ENCODE measurements around the gene PPFIA1.

Gene PPFIA1

DNA sequence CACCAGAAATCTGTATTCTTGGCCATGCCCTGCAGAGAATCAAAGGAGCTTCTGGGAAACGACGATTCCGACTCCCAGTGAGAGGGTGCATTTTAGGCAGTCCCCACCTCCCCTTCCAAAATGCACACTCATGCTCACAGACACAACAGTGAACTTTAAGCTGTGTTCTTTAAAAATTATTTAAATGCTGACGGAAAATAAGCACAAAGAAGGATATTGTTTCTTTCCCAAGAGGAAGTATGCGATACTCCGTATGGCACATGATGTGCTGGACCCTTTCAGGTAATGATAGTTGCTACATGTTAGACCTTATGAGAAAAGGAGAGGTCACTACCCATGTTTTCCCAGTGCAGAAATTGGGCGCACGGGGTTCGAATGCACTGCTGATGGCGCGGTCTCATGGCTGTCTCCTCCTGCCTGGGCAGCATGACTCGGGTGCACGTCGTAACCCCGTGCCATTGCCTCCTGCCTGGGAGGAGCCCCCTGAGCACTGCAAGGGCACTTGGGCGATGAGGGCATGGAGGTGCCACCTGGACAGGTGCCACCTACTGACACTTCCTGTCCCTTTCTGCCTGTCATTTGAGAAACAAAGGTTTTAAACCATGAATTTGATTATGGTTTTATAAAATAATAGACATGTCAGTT is 64.0 kb downstream of the PPFIA1 start:
- H3K27me3 Mint-ChIP-seq = no peaks in the 10 kb centered on the region
- no peak for DNase-seq
- no peaks in the 10 kb centered on the region for H3K9me3 Mint-ChIP-seq
- H3K27ac Mint-ChIP-seq = no peak overlapping the region
- H3K4me3 Mint-ChIP-seq = no peak overlapping the region
- peaks cover 91% of the 10 kb centered on the region for H3K36me3 Mint-ChIP-seq (ENCODE audit: low read depth)
- H3K4me1 Mint-ChIP-seq (ENCODE audit: low read depth) = no peaks in the 10 kb centered on the region

- no peaks in the 10 kb centered on the region for H3K9me3 Mint-ChIP-seq
- no peaks in the 10 kb centered on the region for H3K4me1 Mint-ChIP-seq (ENCODE audit: low read depth)
- peaks cover 86% of the 10 kb centered on the region for H3K36me3 Mint-ChIP-seq (ENCODE audit: low read depth)
- no peak overlapping the region for H3K4me3 Mint-ChIP-seq
- no peak overlapping the region for H3K27ac Mint-ChIP-seq
- DNase-seq = no peak
- no peaks in the 10 kb centered on the region for H3K27me3 Mint-ChIP-seq
Observed at GRCh38 chr11:70335511-70335910, 65.0 kb downstream of the PPFIA1 start.

- no peak for DNase-seq
- H3K4me1 Mint-ChIP-seq (ENCODE audit: low read depth) = no peaks in the 10 kb centered on the region
- no peak overlapping the region for H3K27ac Mint-ChIP-seq
- peaks cover 86% of the 10 kb centered on the region for H3K36me3 Mint-ChIP-seq (ENCODE audit: low read depth)
- H3K27me3 Mint-ChIP-seq = no peaks in the 10 kb centered on the region
- H3K4me3 Mint-ChIP-seq = no peak overlapping the region
- H3K9me3 Mint-ChIP-seq = no peaks in the 10 kb centered on the region
Observed at GRCh38 chr11:70338594-70338993, 68.1 kb downstream of the PPFIA1 start.

DNA sequence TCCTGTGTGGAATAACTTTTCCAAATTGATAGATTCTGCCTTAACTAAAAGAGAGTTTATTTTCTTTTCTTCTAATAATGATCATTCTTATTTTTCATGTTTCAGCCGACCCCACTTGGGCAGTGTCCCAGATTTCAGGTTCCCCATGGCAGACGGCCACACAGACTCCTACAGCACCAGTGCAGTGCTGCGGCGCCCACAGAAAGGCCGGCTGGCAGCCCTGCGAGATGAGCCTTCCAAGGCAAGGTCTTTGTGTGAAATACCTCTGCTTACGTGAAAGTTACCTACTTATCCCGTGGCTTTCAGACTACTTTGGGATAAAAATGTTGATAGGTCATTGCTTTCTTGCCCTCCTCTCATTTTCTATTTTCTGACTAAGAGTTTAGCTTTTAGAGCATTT is 68.6 kb downstream of the PPFIA1 start:
- Mint-ChIP-seq H3K27me3 (no peaks in the 10 kb centered on the region), H3K9me3 (no peaks in the 10 kb centered on the region), H3K36me3 (ENCODE audit: low read depth) (peaks cover 86% of the 10 kb centered on the region), H3K4me3 (no peak overlapping the region), H3K27ac (no peak overlapping the region), H3K4me1 (ENCODE audit: low read depth) (no peaks in the 10 kb centered on the region)
- DNase-seq = no peak

GRCh38 chr11:70341881-70342429 is 71.5 kb downstream of the PPFIA1 start:
- H3K9me3 Mint-ChIP-seq = no peaks in the 10 kb centered on the region
- H3K27ac Mint-ChIP-seq = no peak overlapping the region
- peaks cover 84% of the 10 kb centered on the region for H3K36me3 Mint-ChIP-seq (ENCODE audit: low read depth)
- H3K27me3 Mint-ChIP-seq = no peaks in the 10 kb centered on the region
- H3K4me3 Mint-ChIP-seq = no peak overlapping the region
- H3K4me1 Mint-ChIP-seq (ENCODE audit: low read depth) = no peaks in the 10 kb centered on the region
- DNase-seq = no peak

GRCh38 chr11:70343636-70344035 is 73.1 kb downstream of the PPFIA1 start:
- DNase-seq = no peak
- no peaks in the 10 kb centered on the region for H3K4me1 Mint-ChIP-seq (ENCODE audit: low read depth)
- H3K9me3 Mint-ChIP-seq = no peaks in the 10 kb centered on the region
- no peak overlapping the region for H3K27ac Mint-ChIP-seq
- no peaks in the 10 kb centered on the region for H3K27me3 Mint-ChIP-seq
- peaks cover 84% of the 10 kb centered on the region for H3K36me3 Mint-ChIP-seq (ENCODE audit: low read depth)
- no peak overlapping the region for H3K4me3 Mint-ChIP-seq

GRCh38 chr11:70348191-70348590 is 77.7 kb downstream of the PPFIA1 start:
- peaks cover 82% of the 10 kb centered on the region for H3K36me3 Mint-ChIP-seq (ENCODE audit: low read depth)
- H3K4me3 Mint-ChIP-seq = no peak overlapping the region
- no peaks in the 10 kb centered on the region for H3K27me3 Mint-ChIP-seq
- no peaks in the 10 kb centered on the region for H3K9me3 Mint-ChIP-seq
- DNase-seq = no peak
- no peak overlapping the region for H3K27ac Mint-ChIP-seq
- no peaks in the 10 kb centered on the region for H3K4me1 Mint-ChIP-seq (ENCODE audit: low read depth)

- Mint-ChIP-seq H3K4me1 (ENCODE audit: low read depth) (no peaks in the 10 kb centered on the region), H3K27ac (no peak overlapping the region), H3K4me3 (no peak overlapping the region), H3K36me3 (ENCODE audit: low read depth) (peaks cover 81% of the 10 kb centered on the region), H3K9me3 (no peaks in the 10 kb centered on the region), H3K27me3 (no peaks in the 10 kb centered on the region)
- no peak for DNase-seq
Observed at GRCh38 chr11:70348608-70349007, 78.1 kb downstream of the PPFIA1 start.

DNA sequence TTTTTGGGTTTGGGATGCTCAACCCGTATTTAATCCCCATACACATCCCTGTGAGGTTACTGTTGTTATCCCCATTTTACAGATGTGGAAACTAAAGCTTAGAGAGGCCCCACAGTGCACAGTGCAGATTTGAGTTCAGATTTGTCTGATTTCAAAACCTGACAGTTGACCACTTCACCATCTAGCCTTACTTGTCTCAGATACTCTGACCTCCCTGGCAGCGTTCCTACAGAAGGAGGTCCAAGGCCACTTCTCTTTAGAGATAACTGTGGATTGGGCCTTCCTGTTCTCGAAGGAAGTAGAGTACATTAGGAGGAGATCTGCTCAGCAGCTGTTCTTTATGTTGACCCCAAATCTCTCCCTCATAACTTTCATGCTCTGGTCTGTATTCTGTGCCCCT is 81.2 kb downstream of the PPFIA1 start:
- Mint-ChIP-seq H3K36me3 (ENCODE audit: low read depth) (peaks cover 85% of the 10 kb centered on the region), H3K4me1 (ENCODE audit: low read depth) (no peaks in the 10 kb centered on the region), H3K4me3 (no peak overlapping the region), H3K27ac (no peak overlapping the region), H3K9me3 (no peaks in the 10 kb centered on the region), H3K27me3 (no peaks in the 10 kb centered on the region)
- no peak for DNase-seq

- H3K27ac Mint-ChIP-seq = no peak overlapping the region
- no peak overlapping the region for H3K4me3 Mint-ChIP-seq
- peaks cover 85% of the 10 kb centered on the region for H3K36me3 Mint-ChIP-seq (ENCODE audit: low read depth)
- no peak for DNase-seq
- H3K4me1 Mint-ChIP-seq (ENCODE audit: low read depth) = no peaks in the 10 kb centered on the region
- H3K9me3 Mint-ChIP-seq = no peaks in the 10 kb centered on the region
- no peaks in the 10 kb centered on the region for H3K27me3 Mint-ChIP-seq
Observed at GRCh38 chr11:70352100-70352499, 81.6 kb downstream of the PPFIA1 start.

DNA sequence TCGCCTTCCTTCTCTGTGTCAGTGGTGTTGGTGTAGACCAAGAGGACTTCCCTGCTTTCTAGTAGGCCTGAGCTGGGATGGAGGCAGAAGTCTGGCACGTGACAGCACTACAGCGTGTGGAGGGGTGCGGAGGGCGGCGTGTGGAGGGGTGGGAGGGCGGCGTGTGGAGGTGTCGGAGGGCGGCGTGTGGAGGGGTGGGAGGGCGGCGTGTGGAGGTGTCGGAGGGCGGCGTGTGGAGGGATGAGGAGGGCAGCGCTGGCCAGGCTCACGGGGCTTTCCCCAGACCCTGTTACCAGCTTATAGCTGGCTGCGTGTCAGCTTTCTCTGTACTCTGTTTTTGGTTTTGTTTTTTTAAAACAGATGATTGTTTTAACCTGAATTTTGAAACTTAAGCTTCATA is 82.1 kb downstream of the PPFIA1 start:
- Mint-ChIP-seq H3K9me3 (no peaks in the 10 kb centered on the region), H3K36me3 (ENCODE audit: low read depth) (peaks cover 85% of the 10 kb centered on the region), H3K4me1 (ENCODE audit: low read depth) (no peaks in the 10 kb centered on the region), H3K27me3 (no peaks in the 10 kb centered on the region), H3K27ac (no peak overlapping the region), H3K4me3 (no peak overlapping the region)
- DNase-seq = no peak

- no peaks in the 10 kb centered on the region for H3K4me1 Mint-ChIP-seq (ENCODE audit: low read depth)
- no peak overlapping the region for H3K4me3 Mint-ChIP-seq
- H3K9me3 Mint-ChIP-seq = no peaks in the 10 kb centered on the region
- H3K27ac Mint-ChIP-seq = no peak overlapping the region
- peaks cover 87% of the 10 kb centered on the region for H3K36me3 Mint-ChIP-seq (ENCODE audit: low read depth)
- no peak for DNase-seq
- H3K27me3 Mint-ChIP-seq = no peaks in the 10 kb centered on the region
Observed at GRCh38 chr11:70353329-70353728, 82.8 kb downstream of the PPFIA1 start.

- H3K27ac Mint-ChIP-seq = no peak overlapping the region
- no peaks in the 10 kb centered on the region for H3K4me1 Mint-ChIP-seq (ENCODE audit: low read depth)
- peaks cover 88% of the 10 kb centered on the region for H3K36me3 Mint-ChIP-seq (ENCODE audit: low read depth)
- H3K4me3 Mint-ChIP-seq = no peak overlapping the region
- DNase-seq = no peak
- H3K27me3 Mint-ChIP-seq = no peaks in the 10 kb centered on the region
- H3K9me3 Mint-ChIP-seq = no peaks in the 10 kb centered on the region
Observed at GRCh38 chr11:70353900-70354568, 83.5 kb downstream of the PPFIA1 start.

DNA sequence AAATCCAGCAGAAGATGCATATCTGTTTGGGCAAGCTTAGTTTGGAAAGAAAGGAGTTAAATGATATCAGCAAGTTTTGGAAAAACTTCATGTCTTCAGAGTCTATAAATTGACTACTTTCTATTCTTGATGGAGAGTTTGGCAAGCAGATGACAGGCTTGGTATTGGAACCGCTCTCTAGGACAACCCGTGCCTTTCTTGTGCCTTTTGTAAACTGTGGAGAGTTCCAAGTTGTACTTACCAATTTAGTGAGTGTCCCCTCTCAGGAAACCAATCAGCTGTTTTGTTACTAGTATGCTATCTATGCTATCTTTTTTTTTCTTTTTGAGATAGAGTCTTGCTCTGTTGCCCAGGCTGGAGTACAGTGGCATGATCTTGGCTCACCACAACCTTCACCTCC is 84.1 kb downstream of the PPFIA1 start:
- H3K4me1 Mint-ChIP-seq (ENCODE audit: low read depth) = no peaks in the 10 kb centered on the region
- H3K36me3 Mint-ChIP-seq (ENCODE audit: low read depth) = peaks cover 88% of the 10 kb centered on the region

DNA sequence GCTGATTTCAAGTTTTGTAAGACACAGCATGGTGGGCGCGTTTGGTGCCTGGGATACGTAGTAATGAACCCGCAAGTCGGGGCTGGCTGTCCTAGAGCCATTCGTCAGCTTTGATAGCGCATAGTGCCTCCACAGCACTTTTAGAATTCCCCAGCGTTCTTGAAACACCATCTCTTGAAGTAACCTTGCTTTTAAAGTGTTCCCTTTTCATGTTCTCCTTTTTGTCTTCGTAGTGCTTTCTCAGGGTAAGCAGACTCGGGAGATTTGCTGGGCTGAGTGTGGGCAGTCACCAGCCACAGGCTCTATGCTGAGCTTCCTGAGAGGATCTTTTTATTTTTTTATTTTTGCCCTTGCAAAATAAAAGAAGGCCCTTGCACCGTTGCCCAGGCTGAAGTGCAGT is 88.3 kb downstream of the PPFIA1 start:
- no peaks in the 10 kb centered on the region for H3K27me3 Mint-ChIP-seq
- H3K36me3 Mint-ChIP-seq (ENCODE audit: low read depth) = peaks cover 97% of the 10 kb centered on the region
- H3K4me1 Mint-ChIP-seq (ENCODE audit: low read depth) = peaks cover 6% of the 10 kb centered on the region
- no peak for DNase-seq
- H3K4me3 Mint-ChIP-seq = no peak overlapping the region
- H3K27ac Mint-ChIP-seq = no peak overlapping the region
- no peaks in the 10 kb centered on the region for H3K9me3 Mint-ChIP-seq

More for the DNA sequence above, 84.1 kb downstream of the PPFIA1 start:
- no peak for DNase-seq
- H3K9me3 Mint-ChIP-seq = no peaks in the 10 kb centered on the region
- no peak overlapping the region for H3K4me3 Mint-ChIP-seq
- no peaks in the 10 kb centered on the region for H3K27me3 Mint-ChIP-seq
- no peak overlapping the region for H3K27ac Mint-ChIP-seq

Data from activated T-cell treated with anti-CD3 and anti-CD28 coated beads, Interleukin-2, amount 50 U/mL, for 24 hours (primary cell).